HepG2 (cell line): ENCODE data around the gene ITGB7.

Experiments used
- KDM1A ChIP-seq: IDR thresholded peaks from 2 replicates; pipeline ENCODE4 v1.6.1; 2016; ENCODE audit warnings: missing compliant biosample characterization
- SOX6 ChIP-seq, 2 experiments: fragments of 450-650 bp in 1 of 2; sonication (generic) in 1 of 2; formaldehyde crosslinking in 1 of 2; IDR thresholded peaks; 2 replicates each; pipeline versions ENCODE4 v1.4.0 to v1.6.1; 2017 to 2020; ENCODE audit warnings: antibody characterized with exemption in 1 of 2, mild to moderate bottlenecking in 1 of 2, missing genetic modification reagents in 1 of 2
- TAF1 ChIP-seq: sonication (generic); formaldehyde crosslinking; IDR thresholded peaks from 2 replicates; pipeline ENCODE4 v1.4.0; 2020; ENCODE audit warnings: missing genetic modification reagents
- ZNF563 ChIP-seq: sonication (generic); formaldehyde crosslinking; IDR thresholded peaks from 2 replicates; pipeline ENCODE4 v1.8.0; 2022; ENCODE audit warnings: mild to moderate bottlenecking, moderate library complexity, missing genetic modification reagents

DNA sequence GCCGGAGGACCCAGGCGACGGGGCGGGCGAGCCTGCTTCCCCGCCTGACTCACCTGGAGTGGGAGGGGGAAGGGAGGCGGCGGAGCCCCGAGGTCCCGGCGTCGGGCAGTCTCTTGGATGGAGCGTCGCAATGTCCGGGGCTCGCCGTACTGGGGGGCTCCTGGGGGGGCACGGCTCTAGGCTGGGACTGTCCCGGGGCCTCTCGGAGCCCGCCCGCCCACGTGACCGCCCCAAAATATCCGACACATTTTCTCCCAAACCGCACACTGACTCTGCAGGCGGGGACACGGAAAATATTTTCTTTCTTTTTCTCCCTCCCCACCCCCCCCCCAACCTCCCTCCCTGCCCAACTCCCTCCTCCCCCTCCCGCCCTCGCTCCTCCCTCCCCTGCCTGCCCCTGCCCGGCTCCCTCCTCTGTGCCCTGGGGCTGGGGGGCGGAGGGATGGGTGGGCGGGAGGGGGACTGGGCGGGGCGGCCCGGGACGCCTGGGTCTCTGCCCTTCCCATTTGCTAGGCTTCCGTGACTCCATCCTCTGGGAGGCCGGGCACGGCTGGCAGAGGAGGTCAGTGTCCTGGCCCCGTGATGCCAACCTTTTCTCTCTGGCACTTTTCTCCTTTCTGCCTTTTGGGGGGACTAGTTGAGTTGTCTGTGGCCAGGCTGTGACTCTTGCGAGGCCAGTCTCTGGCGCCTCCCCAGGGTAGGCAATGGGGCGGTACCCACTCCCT, 25.0 kb upstream of the ITGB7 start, which contains the start of gene RARG:
- TF ChIP-seq TAF1 (CRISPR knock-in tag) (no peak), SOX6 (IDR thresholded peaks at IDR 0.05) (no peak), SOX6 (CRISPR knock-in tag; IDR thresholded peaks at IDR 0.05) (no peak), ZNF563 (CRISPR knock-in tag) (no peak), KDM1A (CRISPR knock-in tag) (no peak)
